Stimulated activated CD8-positive, alpha-beta memory T cell treated with anti-CD3 and anti-CD28 coated beads, Interleukin-7, amount 100 ng/mL, for 4 hours (primary cell): ENCODE measurements around the gene PKN1.

Source experiments
- DNase-seq, 2 donors: peaks; one replicate each; pipeline ENCODE4 v3.0.0-alpha.2; 2020; ENCODE audit warnings: low read depth in 2 of 2

The PKN1 gene

GRCh38 chr19:14406645-14407401, 26.3 kb upstream of the PKN1 start:
- DNase-seq: no peak

- DNase-seq: no peak
Measured at GRCh38 chr19:14407605-14408484, 25.3 kb upstream of the PKN1 start.

GRCh38 chr19:14408491-14409145, 24.5 kb upstream of the PKN1 start:
- DNase-seq: no peak

- no peak for DNase-seq
Measured at GRCh38 chr19:14409146-14410023, 23.7 kb upstream of the PKN1 start.

- no peak for DNase-seq
Measured at GRCh38 chr19:14410091-14411051, 22.7 kb upstream of the PKN1 start.

- DNase-seq: no peak
Measured at GRCh38 chr19:14411161-14411937, 21.8 kb upstream of the PKN1 start.

- DNase-seq: no peak
Measured at GRCh38 chr19:14411938-14412245, 21.2 kb upstream of the PKN1 start.

GRCh38 chr19:14412324-14412995, 20.6 kb upstream of the PKN1 start:
- DNase-seq: no peak

- no peak for DNase-seq
Measured at GRCh38 chr19:14412996-14413692, 20.0 kb upstream of the PKN1 start.

GRCh38 chr19:14413693-14414181, 19.4 kb upstream of the PKN1 start:
- no peak for DNase-seq

GRCh38 chr19:14414926-14415690, 18.0 kb upstream of the PKN1 start:
- DNase-seq: no peak

- no peak for DNase-seq
Measured at GRCh38 chr19:14416817-14417231, 16.3 kb upstream of the PKN1 start.

- peak in 1 of 2 donors; percentile 71 for DNase-seq
Measured at GRCh38 chr19:14418856-14419105, 14.3 kb upstream of the PKN1 start.

- DNase-seq: peak; percentile 95 to 98
Measured at GRCh38 chr19:14419106-14419813, 13.8 kb upstream of the PKN1 start, which contains the start of gene DDX39A. Gene DDX39A (minus strand): TSS chr19:14419341. CDS start chr19:14413220, 6,121 bp downstream.

- no peak for DNase-seq
Measured at GRCh38 chr19:14425696-14426138, 7.4 kb upstream of the PKN1 start.

GRCh38 chr19:14427461-14427860, 5.6 kb upstream of the PKN1 start:
- no peak for DNase-seq

- no peak for DNase-seq
Measured at GRCh38 chr19:14428882-14429416, 4.2 kb upstream of the PKN1 start.
